HCT116 (cell line): Measurements from ENCODE around the gene ATP10B. TPM values are rescaled to one million over a fixed set of nuclear protein-coding genes. Genes with fewer than 3 reads are reported as not detected.

Experiments
- ATAC-seq: fragments of 200-7000 bp; cut with Tn5 transposase; 2 replicates; pipeline ENCODE4 v1.9.1; 2020; ENCODE audit warnings: mild to moderate bottlenecking, moderate library complexity
- BruUV-seq: library from RNA; stranded (reverse); fragments of 400-500 nt; replicated peaks from 2 replicates; lab custom pipeline; 2021; lab: Mats Ljungman, UMichigan
- CTCF ChIA-PET: fragments of 300-600 bp; sonication (Branson Sonifier 250); formaldehyde crosslinking; loops from one replicate; lab custom pipeline; 2021; ENCODE audit warnings: antibody characterized with exemption; lab: Charles Lee
- POLR2A ChIA-PET: fragments of 300-600, 350-600 bp; sonication (Branson Sonifier 250); formaldehyde crosslinking; loops from one replicate; lab custom pipeline; 2021; ENCODE audit warnings: antibody characterized with exemption; lab: Charles Lee
- RAD21 ChIA-PET, 2 experiments: fragments of 300-600 bp; sonication (Branson Sonifier 250); formaldehyde crosslinking; loops; one replicate each; lab custom pipeline; 2023; ENCODE audit warnings: low total read pairs in 2 of 2; ENCODE audit not compliant: uncharacterized antibody in 2 of 2, unreplicated experiment in 2 of 2, low non-redundant PET in 1 of 2; lab: Charles Lee
- DNase-seq: peaks from one replicate; pipeline ENCODE4 v3.0.0-alpha.2; 2010; ENCODE audit warnings: low read depth, low spot score
- H2AFZ ChIP-seq: fragments of 200-600 bp; shearing (Covaris generic), sonication (generic); 2 replicates; pipeline ENCODE4 v1.6.1; 2017; ENCODE audit warnings: low read depth, mixed run types, mixed read lengths, antibody characterized with exemption, low read length; ENCODE audit not compliant: poor library complexity, severe bottlenecking
- H3K27ac ChIP-seq: 2 replicates; pipeline ENCODE4 v1.5.1; 2012; ENCODE audit warnings: low read depth, low read length
- H3K27me3 ChIP-seq: fragments of 200-600 bp; sonication (generic); 2 replicates; pipeline ENCODE4 v1.6.1; 2016; ENCODE audit warnings: mixed run types, low read length, mixed read lengths; ENCODE audit not compliant: insufficient read depth
- H3K36me3 ChIP-seq, 2 experiments: fragments of 200-500 bp in 1 of 2; fragments of 200-600 bp in 1 of 2; sonication (Bioruptor generic) in 1 of 2; sonication (generic) in 1 of 2; 2 replicates each; pipeline versions ENCODE4 v1.5.1 to v1.6.1; 2014 to 2016; ENCODE audit warnings: low read length in 2 of 2, inconsistent platforms in 1 of 2, mixed read lengths in 1 of 2, mixed run types in 1 of 2; ENCODE audit not compliant: insufficient read depth in 2 of 2, control insufficient read depth in 1 of 2
- H3K4me1 ChIP-seq, 2 experiments: fragments of 200-600 bp in 1 of 2; sonication (generic) in 1 of 2; 2 replicates each; pipeline versions ENCODE4 v1.5.1 to v1.6.1; 2012 to 2017; ENCODE audit warnings: low read length in 2 of 2, inconsistent platforms in 1 of 2, mild to moderate bottlenecking in 1 of 2, mixed read lengths in 1 of 2, mixed run types in 1 of 2, moderate library complexity in 1 of 2; ENCODE audit not compliant: insufficient read depth in 2 of 2, control insufficient read depth in 1 of 2
- H3K4me2 ChIP-seq: fragments of 200-600 bp; sonication (generic); 2 replicates; pipeline ENCODE4 v1.6.1; 2017; ENCODE audit warnings: mixed run types, low read length, mixed read lengths
- H3K4me3 ChIP-seq, 2 experiments: fragments of 200-600 bp in 1 of 2; sonication (generic) in 1 of 2; replicated peaks in 1 of 2; 2 replicates each; pipeline ENCODE4 v1.5.1; 2011 to 2016; ENCODE audit warnings: low read length in 2 of 2, control low read depth in 1 of 2, low read depth in 1 of 2, mild to moderate bottlenecking in 1 of 2, mixed read lengths in 1 of 2, mixed run types in 1 of 2
- H3K79me2 ChIP-seq: fragments of 200-600 bp; sonication (generic); 2 replicates; pipeline ENCODE4 v1.6.1; 2017; ENCODE audit warnings: mild to moderate bottlenecking, mixed run types, low read length, moderate library complexity, mixed read lengths; ENCODE audit not compliant: insufficient read depth
- H3K9ac ChIP-seq: fragments of 200-600 bp; sonication (generic); 2 replicates; pipeline ENCODE4 v1.6.1; 2016; ENCODE audit warnings: low read length, mixed read lengths
- H3K9me2 ChIP-seq: fragments of 200-600 bp; sonication (generic), shearing (Covaris generic); 2 replicates; pipeline ENCODE4 v1.6.1; 2017; ENCODE audit warnings: mixed run types, mild to moderate bottlenecking, moderate library complexity; ENCODE audit not compliant: insufficient read depth
- H3K9me3 ChIP-seq, 2 experiments: fragments of 200-500 bp in 1 of 2; fragments of 200-600 bp in 1 of 2; sonication (Bioruptor generic) in 1 of 2; sonication (generic) in 1 of 2; 2 replicates each; pipeline ENCODE4 v1.6.1; 2014 to 2017; ENCODE audit warnings: low read length in 2 of 2, mixed read lengths in 2 of 2, inconsistent platforms in 1 of 2, low read depth in 1 of 2, mild to moderate bottlenecking in 1 of 2, mixed run types in 1 of 2, moderate library complexity in 1 of 2; ENCODE audit not compliant: control insufficient read depth in 1 of 2, insufficient read depth in 1 of 2
- H4K20me1 ChIP-seq: fragments of 200-600 bp; sonication (generic), shearing (Covaris generic); 2 replicates; pipeline ENCODE4 v1.6.1; 2017; ENCODE audit warnings: mixed run types, mild to moderate bottlenecking, moderate library complexity; ENCODE audit not compliant: insufficient read depth
- ATF3 ChIP-seq: IDR thresholded peaks from 2 replicates; pipeline ENCODE4 v1.6.1; 2012
- CBX3 ChIP-seq: IDR thresholded peaks from 2 replicates; pipeline ENCODE4 v1.6.1; 2012; ENCODE audit warnings: low read depth
- CTCF ChIP-seq, 3 experiments: fragments of 200-600 bp in 1 of 3; sonication (generic) in 1 of 3; IDR thresholded peaks in 2 of 3; conservative IDR thresholded peaks in 1 of 3; 2 replicates each; pipeline ENCODE4 v1.5.1; 2012 to 2017; ENCODE audit warnings: low read depth in 2 of 3, low read length in 2 of 3, antibody characterized with exemption in 1 of 3, borderline replicate concordance in 1 of 3, control low read depth in 1 of 3, mild to moderate bottlenecking in 1 of 3, mixed read lengths in 1 of 3, mixed run types in 1 of 3, moderate library complexity in 1 of 3; ENCODE audit not compliant: insufficient read depth in 1 of 3
- EGR1 ChIP-seq: IDR thresholded peaks from 2 replicates; pipeline ENCODE4 v1.6.1; 2012; ENCODE audit warnings: low read depth
- EZH2 ChIP-seq: fragments of 200-600 bp; sonication (generic); IDR thresholded peaks from 2 replicates; pipeline ENCODE4 v1.6.1; 2017; ENCODE audit warnings: antibody characterized with exemption, mixed run types
- FOSL1 ChIP-seq: IDR thresholded peaks from 2 replicates; pipeline ENCODE4 v1.6.1; 2012; ENCODE audit warnings: low read depth
- MAX ChIP-seq: IDR thresholded peaks from 2 replicates; pipeline ENCODE4 v1.6.1; 2012
- POLR2AphosphoS5 ChIP-seq: IDR thresholded peaks from 2 replicates; pipeline ENCODE4 v1.6.1; 2011; ENCODE audit warnings: mild to moderate bottlenecking, low read depth, low read length, moderate library complexity
- RAD21 ChIP-seq: IDR thresholded peaks from 2 replicates; pipeline ENCODE4 v1.6.1; 2012; ENCODE audit warnings: low read depth, mild to moderate bottlenecking
- REST ChIP-seq: IDR thresholded peaks from 2 replicates; pipeline ENCODE4 v1.6.1; 2012; ENCODE audit warnings: low read depth
- SP1 ChIP-seq: IDR thresholded peaks from 2 replicates; pipeline ENCODE4 v1.6.1; 2012; ENCODE audit warnings: low read depth
- SRF ChIP-seq: IDR thresholded peaks from 2 replicates; pipeline ENCODE4 v1.6.1; 2012; ENCODE audit warnings: low read depth
- TCF7L2 ChIP-seq: IDR thresholded peaks from 2 replicates; pipeline ENCODE4 v1.7.0; 2011; ENCODE audit warnings: borderline replicate concordance, inconsistent platforms; ENCODE audit not compliant: insufficient read depth, insufficient read length; ENCODE audit errors: extremely low read depth
- YY1 ChIP-seq: IDR thresholded peaks from 2 replicates; pipeline ENCODE4 v1.6.1; 2011; ENCODE audit warnings: low read length, low read depth, moderate library complexity, mild to moderate bottlenecking; ENCODE audit not compliant: insufficient replicate concordance; ENCODE audit errors: extremely low read depth
- ZFX ChIP-seq: fragments of 450-650 bp; IDR thresholded peaks from 2 replicates; pipeline ENCODE4 v1.6.1; 2017
- ZNF274 ChIP-seq: fragments of 200-500 bp; sonication (Bioruptor generic); IDR thresholded peaks from 2 replicates; pipeline ENCODE4 v1.6.1; 2014; ENCODE audit warnings: mild to moderate bottlenecking, low read depth, low read length, inconsistent platforms
- intact Hi-C: fragments of 100-400 bp; cut with micrococcal nuclease; formaldehyde crosslinking; loops from 2 replicates; pipeline ENCODE4 v1.10.0; 2022
- total RNA-seq: library from RNA; stranded (reverse); gene quantifications from one replicate; pipeline ENCODE4 v1.2.1, GENCODE V29; 2021; ENCODE audit not compliant: unreplicated experiment

The ATP10B gene
- total RNA-seq, 1 experiment from 2014 or later, result 0.07 TPM

GRCh38 chr5:160797020-160797419 is 55.0 kb downstream of the ATP10B start:
- Histone ChIP-seq H3K9me3 (no peaks in the 10 kb centered on the region; a peak in 1 of 4 replicates), H3K9ac (no peak overlapping the region), H3K27me3 (no peaks in the 10 kb centered on the region), H2AFZ (no peak overlapping the region), H3K4me3 (no peak overlapping the region), H3K27ac (no peak overlapping the region), H3K36me3 (no peaks in the 10 kb centered on the region), H4K20me1 (no peaks in the 10 kb centered on the region), H3K79me2 (no peaks in the 10 kb centered on the region), H3K9me2 (no peaks in the 10 kb centered on the region), H3K4me1 (no peaks in the 10 kb centered on the region), H3K4me2 (no peak overlapping the region)
- ATAC-seq, result no peak
- DNase-seq, result no peak
- ChIA-PET CTCF (no interaction called here), POLR2A (no interaction called here), RAD21 (no interaction called here)
- intact Hi-C loops, result no loop called here
- TF ChIP-seq REST (no peak), MAX (no peak), EGR1 (no peak), FOSL1 (no peak), TCF7L2 (no peak), CBX3 (no peak), POLR2AphosphoS5 (no peak)
- no TSS peak for BruUV-seq

GRCh38 chr5:160793530-160793899 is 58.5 kb downstream of the ATP10B start:
- Histone ChIP-seq H4K20me1 (no peaks in the 10 kb centered on the region), H3K9me2 (no peaks in the 10 kb centered on the region), H3K4me3 (no peak overlapping the region), H3K36me3 (no peaks in the 10 kb centered on the region), H3K9ac (no peak overlapping the region), H2AFZ (no peak overlapping the region), H3K27me3 (no peaks in the 10 kb centered on the region), H3K4me2 (no peak overlapping the region), H3K9me3 (no peaks in the 10 kb centered on the region), H3K27ac (no peak overlapping the region), H3K79me2 (no peaks in the 10 kb centered on the region), H3K4me1 (no peaks in the 10 kb centered on the region)
- ATAC-seq (no peak), DNase-seq (no peak)
- BruUV-seq, result no TSS peak
- intact Hi-C loops, result no loop called here
- ChIA-PET RAD21 (no interaction called here), CTCF (no interaction called here), POLR2A (no interaction called here)
- TF ChIP-seq SP1, result no peak
- TF ChIP-seq MAX, result no peak
- TF ChIP-seq YY1, result no peak
- TF ChIP-seq SRF, result no peak
- no peak for TF ChIP-seq CBX3
- TF ChIP-seq EZH2, result no peak
- TF ChIP-seq CTCF (IDR thresholded peaks at IDR 0.05 in 2 of 3, conservative IDR thresholded peaks at IDR 0.05 in 1 of 3; ENCODE audit: borderline replicate concordance in 1 of 3, insufficient read depth in 1 of 3, low read depth in 2 of 3, low read length in 2 of 3), result no peak
- no peak for TF ChIP-seq ZNF274
- TF ChIP-seq ZFX, result no peak
- TF ChIP-seq RAD21, result no peak
- no peak for TF ChIP-seq POLR2AphosphoS5
- no peak for TF ChIP-seq ATF3
